AG10803 (cell line): ENCODE data around the gene LRRC37A2.
"Not testable (repeated sequence)": the region's sequence is repeated elsewhere in the genome, so short reads cannot be mapped to it uniquely, and the experiment has no call there.

ENCODE experiments used
- DNase-seq: peaks from one replicate; pipeline ENCODE4 v3.0.0; 2010; ENCODE audit warnings: low read depth
- H3K4me3 ChIP-seq: 2 replicates; pipeline ENCODE4 v1.5.1; 2011; ENCODE audit warnings: mild to moderate bottlenecking, low read length, control low read depth

The LRRC37A2 gene

GRCh38 chr17:46590157-46591146 lies 78.2 kb downstream of the LRRC37A2 start, which contains the start of gene NSF:
TSS of gene NSF (plus strand) at chr17:46590669. CDS start at chr17:46590776, 107 bp downstream.
- not testable (repeated sequence) for DNase-seq, H3K4me3 ChIP-seq

DNA sequence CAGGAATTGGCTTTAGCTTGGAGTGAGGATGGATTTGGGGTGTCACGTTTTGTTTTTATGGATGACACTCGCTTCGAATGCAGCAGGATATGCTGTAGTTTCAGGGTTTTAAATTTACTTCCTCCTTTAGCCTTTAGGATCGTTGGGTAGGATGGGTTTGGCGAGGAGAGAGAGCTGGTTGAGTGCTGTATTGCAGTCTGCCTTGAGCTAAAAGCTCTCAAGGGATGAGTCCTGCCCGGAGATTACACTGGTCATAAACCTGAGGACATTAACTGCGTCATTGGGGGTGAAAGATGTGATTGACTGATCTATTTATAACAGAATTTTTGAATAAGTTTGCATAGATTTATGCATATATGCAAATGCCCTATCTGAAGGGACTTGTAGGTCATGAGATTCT lies 79.1 kb downstream of the LRRC37A2 start:
- not testable (repeated sequence) for DNase-seq, H3K4me3 ChIP-seq

- H3K4me3 ChIP-seq, DNase-seq: not testable (repeated sequence)
Measured at GRCh38 chr17:46598344-46598931, 86.2 kb downstream of the LRRC37A2 start.

DNA sequence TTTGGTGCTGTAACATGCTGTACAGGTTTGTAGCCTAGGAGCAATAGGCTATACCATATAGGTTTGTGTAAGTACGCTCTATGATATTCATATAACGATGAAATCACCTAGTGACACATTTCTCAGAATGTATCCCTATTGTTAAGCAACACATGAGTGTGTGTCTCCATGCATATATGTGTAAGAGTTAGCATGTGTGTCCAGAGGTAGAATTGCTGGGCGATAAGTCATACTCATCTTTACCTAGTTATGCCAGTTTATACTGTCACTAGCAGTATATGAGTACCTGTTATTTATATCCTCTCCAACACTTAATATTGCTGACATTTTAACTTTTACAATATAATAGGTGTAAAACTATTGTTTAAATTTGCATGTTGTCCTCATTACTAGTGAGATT lies 88.5 kb downstream of the LRRC37A2 start:
- not testable (repeated sequence) for H3K4me3 ChIP-seq, DNase-seq

GRCh38 chr17:46603125-46603524 lies 90.9 kb downstream of the LRRC37A2 start:
- not testable (repeated sequence) for H3K4me3 ChIP-seq, DNase-seq
